Lung (tissue), 12 donors: ENCODE results near the gene RHOB. TPM values are rescaled to one million over a fixed set of nuclear protein-coding genes. Genes with fewer than 3 reads are reported as not detected.
"Not testable (repeated sequence)": the region's sequence is repeated elsewhere in the genome, so short reads cannot be mapped to it uniquely, and the experiment has no call there.

ENCODE experiments used
- ATAC-seq: fragments of 200-7000 bp; cut with Tn5 transposase; one replicate; pipeline ENCODE4 v1.9.1; 2020; ENCODE audit warnings: moderate number of reproducible peaks; ENCODE audit not compliant: insufficient read depth, low FRiP score
- DNase-seq, 3 donors: peaks; one replicate each; pipeline ENCODE4 v3.0.0-alpha.2; 2013 to 2017
- H3K27ac ChIP-seq, 2 donors: one replicate each; pipeline ENCODE4 v1.5.1; 2013; ENCODE audit warnings: mild to moderate bottlenecking in 2 of 2, moderate library complexity in 2 of 2, control low read depth in 1 of 2, inconsistent platforms in 1 of 2, low read depth in 1 of 2, low read length in 1 of 2
- H3K27me3 ChIP-seq, 3 donors: one replicate each; pipeline ENCODE4 v1.5.1; 2013; ENCODE audit warnings: low read length in 2 of 3; ENCODE audit not compliant: control insufficient read depth in 3 of 3, insufficient read depth in 3 of 3
- H3K36me3 ChIP-seq, 4 donors: one replicate each; pipeline ENCODE4 v1.5.1; 2013; ENCODE audit warnings: low read length in 4 of 4, mild to moderate bottlenecking in 1 of 4, moderate library complexity in 1 of 4; ENCODE audit not compliant: control insufficient read depth in 4 of 4, insufficient read depth in 4 of 4
- H3K4me1 ChIP-seq, 5 donors: one replicate each; pipeline ENCODE4 v1.5.1; 2013; ENCODE audit warnings: low read length in 5 of 5, mild to moderate bottlenecking in 2 of 5, moderate library complexity in 1 of 5; ENCODE audit not compliant: control insufficient read depth in 5 of 5, insufficient read depth in 5 of 5
- H3K4me3 ChIP-seq: one replicate; pipeline ENCODE4 v1.5.1; 2013; ENCODE audit warnings: mild to moderate bottlenecking, control low read depth, moderate library complexity
- H3K9ac ChIP-seq, 2 donors: one replicate each; pipeline ENCODE4 v1.5.1; 2013; ENCODE audit warnings: low read length in 2 of 2, control low read depth in 1 of 2; ENCODE audit not compliant: insufficient read depth in 1 of 2
- H3K9me3 ChIP-seq, 4 donors: one replicate each; pipeline ENCODE4 v1.5.1; 2013; ENCODE audit warnings: low read length in 3 of 4, mild to moderate bottlenecking in 1 of 4, moderate library complexity in 1 of 4; ENCODE audit not compliant: control insufficient read depth in 4 of 4, insufficient read depth in 3 of 4
- WGBS, 2 donors: extraction: QIAGEN DNeasy Blood & Tissue Kit; methylation state at CpG; one replicate each; pipeline ENCODE4 v1.1.7; 2013; 5-methylcytosine and 5-hydroxymethylcytosine counted together
- polyA plus RNA-seq, 2 donors: library from polyadenylated mRNA; stranded (reverse); fragments of 200-250 nt; gene quantifications; one replicate each; pipeline ENCODE4 v1.2.1, GENCODE V29; 2013
- total RNA-seq, 2 donors: library from RNA; depleted of rRNA in 1 of 2; stranded (reverse); fragments of >200 nt in 1 of 2; gene quantifications; one replicate each; pipeline ENCODE4 v1.2.1, GENCODE V29; 2014 to 2021
- TF ChIP-seq, protein P1 (sequence below): IDR thresholded peaks from 2 replicates; pipeline ENCODE4 v1.5.1; 2012; ENCODE audit warnings: mild to moderate bottlenecking; ENCODE audit errors: control extremely low read depth, extremely low read depth
- donor health status: control.
- donor health status: control.
- donor health status: Bipolar disorder and iron deficiency.
- donor health status: healthy.
- donor health status: DM: yes; HTN: yes; CAD: no.

RHOB gene
- total and polyA plus RNA-seq, 4 donors = 93.2 to 354 (median 249) TPM

- H3K9ac ChIP-seq = no peak overlapping the region
- 78 to 87% methylated on average over 8 of the region's 8 CpGs for WGBS, 2 donors
- no peaks in the 10 kb centered on the region for H3K27me3 ChIP-seq
- no peak overlapping the region for H3K4me3 ChIP-seq
- peaks cover 0 to 7% (median 0%) of the 10 kb centered on the region in 5 donors for H3K4me1 ChIP-seq
- H3K27ac ChIP-seq = no peak overlapping the region
- DNase-seq = no peak
- ATAC-seq = no peak
- TF ChIP-seq, protein P1, sequence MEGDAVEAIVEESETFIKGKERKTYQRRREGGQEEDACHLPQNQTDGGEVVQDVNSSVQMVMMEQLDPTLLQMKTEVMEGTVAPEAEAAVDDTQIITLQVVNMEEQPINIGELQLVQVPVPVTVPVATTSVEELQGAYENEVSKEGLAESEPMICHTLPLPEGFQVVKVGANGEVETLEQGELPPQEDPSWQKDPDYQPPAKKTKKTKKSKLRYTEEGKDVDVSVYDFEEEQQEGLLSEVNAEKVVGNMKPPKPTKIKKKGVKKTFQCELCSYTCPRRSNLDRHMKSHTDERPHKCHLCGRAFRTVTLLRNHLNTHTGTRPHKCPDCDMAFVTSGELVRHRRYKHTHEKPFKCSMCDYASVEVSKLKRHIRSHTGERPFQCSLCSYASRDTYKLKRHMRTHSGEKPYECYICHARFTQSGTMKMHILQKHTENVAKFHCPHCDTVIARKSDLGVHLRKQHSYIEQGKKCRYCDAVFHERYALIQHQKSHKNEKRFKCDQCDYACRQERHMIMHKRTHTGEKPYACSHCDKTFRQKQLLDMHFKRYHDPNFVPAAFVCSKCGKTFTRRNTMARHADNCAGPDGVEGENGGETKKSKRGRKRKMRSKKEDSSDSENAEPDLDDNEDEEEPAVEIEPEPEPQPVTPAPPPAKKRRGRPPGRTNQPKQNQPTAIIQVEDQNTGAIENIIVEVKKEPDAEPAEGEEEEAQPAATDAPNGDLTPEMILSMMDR = no peak
- no peaks in the 10 kb centered on the region for H3K36me3 ChIP-seq
- H3K9me3 ChIP-seq = no peaks in the 10 kb centered on the region
Measured at GRCh38 chr2:20434588-20435294, 12.1 kb upstream of the RHOB start.

GRCh38 chr2:20435456-20435855 is 11.4 kb upstream of the RHOB start:
- H3K4me3 ChIP-seq, H3K27ac ChIP-seq, H3K4me1 ChIP-seq, H3K9ac ChIP-seq, H3K9me3 ChIP-seq, H3K27me3 ChIP-seq, ATAC-seq, DNase-seq, H3K36me3 ChIP-seq: not testable (repeated sequence)
- WGBS, 2 donors = 93 to 96% methylated on average over 9 of the region's 9 CpGs

DNA sequence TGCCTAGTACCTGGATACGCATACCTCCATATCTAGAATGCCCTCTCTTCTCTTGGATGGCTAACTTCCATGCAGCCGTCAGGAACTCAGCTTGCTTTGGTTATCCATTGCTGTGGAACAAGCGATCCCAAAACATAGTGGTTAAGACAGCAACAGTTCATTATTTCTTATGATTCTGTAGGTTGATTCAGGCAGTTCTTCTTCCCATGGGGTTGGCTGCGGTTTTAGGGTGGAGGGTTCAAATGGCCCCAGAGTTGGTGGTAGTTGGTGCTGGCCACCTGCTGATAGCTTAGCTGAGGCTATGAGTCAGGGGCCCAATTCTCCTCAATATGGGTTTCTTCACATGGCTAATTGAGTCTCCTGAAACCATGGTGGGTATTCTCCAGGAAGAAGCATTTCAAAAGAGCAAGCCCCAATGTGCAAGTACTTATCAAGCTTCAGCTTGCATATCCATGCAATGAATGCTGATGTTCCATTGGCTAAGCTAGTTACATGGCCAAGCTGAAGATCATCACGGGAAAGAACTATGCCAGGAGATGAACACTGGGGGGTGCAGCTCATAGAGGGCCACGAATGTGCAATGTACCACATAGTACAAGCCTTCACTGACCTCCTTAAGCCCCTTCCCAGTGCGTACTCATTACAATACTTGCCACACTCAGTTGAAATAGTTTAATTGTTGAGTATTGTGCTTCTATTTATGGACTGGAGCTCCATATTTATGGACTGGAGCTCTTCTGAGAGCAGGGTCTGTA is 10.0 kb upstream of the RHOB start:
- Histone ChIP-seq H3K27me3 (no peaks in the 10 kb centered on the region), H3K4me3 (no peak overlapping the region), H3K36me3 (no peaks in the 10 kb centered on the region), H3K27ac (no peak overlapping the region), H3K4me1 (peaks cover 0 to 6% (median 0%) of the 10 kb centered on the region in 5 donors), H3K9me3 (no peaks in the 10 kb centered on the region), H3K9ac (no peak overlapping the region)
- ATAC-seq (no peak), DNase-seq (no peak)
- 93 to 95% methylated on average over 7 of the region's 7 CpGs for WGBS, 2 donors
- TF ChIP-seq, protein P1 = no peak
